Activated CD4-positive, alpha-beta T cell treated with anti-CD3 and anti-CD28 coated beads, Interleukin-10, Interleukin-2, amounts not matched to agents 100 ng/mL and 50 ng/mL, durations not matched to agents 16 hours and 8 hours (primary cell): ENCODE measurements around the gene ADAMTS9.

Experiments
- DNase-seq: peaks from one replicate; pipeline ENCODE4 v3.0.0-alpha.2; 2020

Gene ADAMTS9

DNA sequence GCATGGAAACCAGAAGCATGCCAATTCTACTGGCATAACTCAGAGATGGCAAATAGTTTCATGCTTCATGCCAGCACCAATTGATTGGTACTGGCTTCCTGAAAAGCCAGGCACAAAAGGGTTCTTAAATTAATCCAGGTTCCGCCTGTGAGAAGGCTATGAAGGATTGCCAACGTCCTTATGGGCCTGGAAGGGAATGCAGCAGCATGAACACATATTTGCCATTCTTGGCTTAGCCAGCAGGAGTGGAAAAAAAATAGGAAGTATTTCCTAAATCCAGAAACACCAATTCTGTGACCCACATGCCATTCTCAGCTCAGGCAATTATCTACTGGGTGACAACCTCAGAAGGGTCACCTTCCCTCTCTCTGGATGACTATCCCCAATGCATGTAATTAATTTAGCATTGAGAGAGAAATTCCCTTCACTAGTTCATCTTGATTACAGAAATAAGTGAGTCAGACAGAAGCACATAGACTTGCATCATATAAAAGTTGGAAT, 36.0 kb downstream of the ADAMTS9 start:
- no peak for DNase-seq

DNA sequence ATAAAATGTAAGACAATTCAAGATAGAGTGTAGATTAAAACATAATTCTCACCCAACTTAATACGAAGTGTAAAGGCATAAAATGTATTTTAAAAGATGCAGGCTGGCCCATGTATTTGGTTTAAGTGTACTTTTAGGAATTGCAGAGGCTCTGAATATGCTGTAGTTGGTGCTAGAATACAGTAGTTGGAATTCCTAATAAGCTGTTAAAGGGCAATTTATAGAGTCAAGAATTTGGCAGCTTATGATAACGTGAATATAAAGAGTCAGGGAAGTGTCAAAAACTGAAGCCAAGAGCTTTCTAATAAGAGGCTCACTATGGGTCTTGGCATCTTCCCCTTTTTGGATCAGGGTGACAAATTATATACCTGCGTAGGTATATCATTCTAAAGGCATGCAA, 36.5 kb downstream of the ADAMTS9 start:
- DNase-seq, result no peak

DNA sequence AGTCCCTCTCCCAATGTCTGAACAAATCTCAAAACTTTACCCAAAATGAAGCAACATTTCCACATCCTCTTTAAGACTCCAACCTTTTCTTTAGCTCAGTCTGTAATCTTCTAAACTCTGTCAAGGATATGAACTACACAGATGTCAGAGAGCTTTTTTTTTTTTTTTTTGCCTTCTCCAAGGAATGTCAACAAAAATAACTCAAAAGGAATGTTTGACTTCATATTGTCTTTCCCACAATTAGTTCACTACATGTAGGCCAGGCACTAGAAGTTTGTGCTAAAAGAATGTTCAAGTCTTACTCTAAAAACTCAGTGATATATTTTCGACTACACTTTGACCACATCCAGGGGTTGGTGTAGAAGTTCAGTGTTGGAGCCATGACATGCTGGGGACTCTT, 37.1 kb downstream of the ADAMTS9 start:
- no peak for DNase-seq

DNA sequence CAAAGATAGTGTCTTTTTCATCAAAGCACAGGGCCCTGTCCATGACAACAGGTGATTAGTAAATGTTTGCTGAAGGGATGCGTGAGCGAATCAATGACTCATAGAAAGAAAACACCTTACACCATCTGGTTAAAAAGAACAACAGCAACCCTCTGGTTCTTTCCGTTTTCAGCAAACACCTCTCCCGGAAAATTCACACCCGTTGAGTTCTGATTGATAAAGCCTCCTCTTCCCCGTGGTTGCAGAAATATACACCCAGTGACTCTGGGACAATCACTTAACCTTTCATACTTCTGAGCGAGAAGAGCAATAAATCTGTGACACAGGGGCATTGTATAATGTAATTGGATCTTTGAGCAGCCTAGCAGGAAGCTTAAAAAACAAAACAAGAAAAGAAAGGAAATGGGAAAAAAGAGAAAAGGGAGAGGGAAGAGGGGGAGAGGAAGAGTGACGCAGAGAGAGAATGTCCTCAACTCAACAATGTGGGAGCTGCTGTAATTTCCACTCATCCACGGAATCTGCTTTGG, 37.6 kb downstream of the ADAMTS9 start:
- no peak for DNase-seq

DNA sequence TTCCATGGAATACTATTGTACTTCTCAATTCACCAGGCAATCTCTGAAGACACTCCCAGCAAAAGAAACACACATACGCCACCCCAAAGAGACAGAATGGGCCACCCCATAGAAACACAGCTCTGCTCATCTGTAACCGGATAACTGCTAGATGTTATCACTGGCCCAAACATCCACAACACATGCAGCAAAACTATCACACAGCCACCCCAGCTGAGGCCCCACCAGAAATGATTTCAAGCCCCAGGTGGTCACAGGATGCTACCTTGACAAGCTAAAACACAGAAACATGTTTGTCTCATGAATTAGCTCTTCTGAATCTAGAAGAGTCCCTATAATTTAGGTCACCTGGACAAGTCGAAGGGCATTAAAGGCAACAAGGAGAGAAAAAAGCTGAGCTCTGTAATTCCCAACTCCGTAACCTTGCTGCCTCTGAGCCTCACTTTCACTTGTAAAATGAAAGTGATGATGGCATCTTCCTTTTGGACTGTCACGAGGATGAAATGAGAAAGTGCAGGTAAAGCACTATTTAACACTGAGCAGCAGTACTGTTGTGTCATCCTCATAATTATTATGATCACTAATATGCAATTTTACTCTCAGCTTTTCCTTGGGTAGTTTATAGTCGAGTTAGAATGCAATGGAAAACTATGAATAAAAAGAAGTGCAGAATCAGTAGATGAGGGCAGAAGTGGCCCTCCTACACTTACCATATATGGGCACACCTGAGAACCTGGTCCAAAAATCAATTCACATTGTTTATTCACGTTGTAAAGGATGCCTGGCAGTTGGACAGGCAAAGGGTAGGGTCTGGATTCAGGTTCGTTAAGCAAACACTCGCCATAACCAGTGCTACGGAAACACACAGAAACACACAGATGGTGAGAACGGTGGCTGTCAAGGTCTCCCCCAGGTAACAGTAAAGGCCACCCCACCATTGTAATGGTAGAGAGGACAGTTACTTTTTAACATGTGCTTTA, 38.6 kb downstream of the ADAMTS9 start:
- DNase-seq, result no peak

DNA sequence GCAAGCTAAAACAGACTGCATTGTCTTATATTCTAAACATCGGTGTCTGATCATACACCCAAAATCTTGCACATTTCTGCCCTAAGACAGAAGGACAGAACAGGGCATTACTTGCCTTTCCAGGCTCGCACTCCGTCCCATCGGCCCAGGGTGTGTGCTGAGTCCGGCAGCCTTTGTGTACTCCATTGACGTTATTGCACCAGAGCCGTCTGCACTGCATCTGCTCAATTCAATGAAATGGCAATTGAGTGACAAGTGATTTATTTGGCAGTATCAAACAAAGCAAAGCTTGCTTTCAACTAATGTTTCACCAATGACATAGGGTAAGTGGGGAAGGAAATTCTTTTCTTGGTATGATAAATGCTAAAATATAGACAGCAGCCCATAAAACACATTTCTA, 40.0 kb downstream of the ADAMTS9 start:
- no peak for DNase-seq

DNA sequence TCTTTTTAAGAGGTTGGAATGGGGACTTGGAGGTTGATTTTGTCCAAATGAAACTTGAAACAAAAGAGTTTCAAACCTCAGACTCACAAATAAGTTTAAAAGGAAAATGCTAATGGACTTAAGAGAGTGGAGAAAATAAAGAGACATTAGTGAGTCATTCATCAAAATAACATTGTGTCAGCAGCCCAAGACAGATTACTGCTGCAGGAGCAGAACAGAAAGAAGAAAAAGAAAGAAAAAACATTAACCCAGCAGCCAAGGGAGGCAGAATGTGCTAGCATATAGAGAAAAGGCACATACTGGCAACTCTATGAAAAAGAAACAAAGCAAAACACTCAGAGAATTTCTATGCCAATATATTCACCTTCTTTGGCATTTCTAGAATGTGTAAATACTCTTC, 42.6 kb downstream of the ADAMTS9 start:
- no peak for DNase-seq

DNA sequence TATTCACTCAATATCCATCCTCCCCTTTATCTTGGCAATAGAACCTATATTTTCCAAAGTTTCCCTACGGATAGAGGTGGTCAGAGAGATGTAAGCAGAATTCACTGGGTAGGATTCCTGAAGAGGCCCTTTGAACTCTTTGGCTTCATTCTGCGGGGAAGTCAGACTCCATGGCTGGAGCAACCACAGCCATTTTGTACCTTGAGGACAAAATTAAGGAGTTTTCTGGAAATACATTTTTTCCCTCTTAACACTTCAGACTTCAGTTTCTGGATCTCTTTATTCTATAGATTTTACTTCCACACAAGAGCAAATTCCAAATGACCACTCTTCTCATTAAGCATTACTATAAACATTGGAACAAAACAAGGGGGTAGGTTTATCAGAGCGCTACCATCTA, 43.3 kb downstream of the ADAMTS9 start:
- no peak for DNase-seq

DNA sequence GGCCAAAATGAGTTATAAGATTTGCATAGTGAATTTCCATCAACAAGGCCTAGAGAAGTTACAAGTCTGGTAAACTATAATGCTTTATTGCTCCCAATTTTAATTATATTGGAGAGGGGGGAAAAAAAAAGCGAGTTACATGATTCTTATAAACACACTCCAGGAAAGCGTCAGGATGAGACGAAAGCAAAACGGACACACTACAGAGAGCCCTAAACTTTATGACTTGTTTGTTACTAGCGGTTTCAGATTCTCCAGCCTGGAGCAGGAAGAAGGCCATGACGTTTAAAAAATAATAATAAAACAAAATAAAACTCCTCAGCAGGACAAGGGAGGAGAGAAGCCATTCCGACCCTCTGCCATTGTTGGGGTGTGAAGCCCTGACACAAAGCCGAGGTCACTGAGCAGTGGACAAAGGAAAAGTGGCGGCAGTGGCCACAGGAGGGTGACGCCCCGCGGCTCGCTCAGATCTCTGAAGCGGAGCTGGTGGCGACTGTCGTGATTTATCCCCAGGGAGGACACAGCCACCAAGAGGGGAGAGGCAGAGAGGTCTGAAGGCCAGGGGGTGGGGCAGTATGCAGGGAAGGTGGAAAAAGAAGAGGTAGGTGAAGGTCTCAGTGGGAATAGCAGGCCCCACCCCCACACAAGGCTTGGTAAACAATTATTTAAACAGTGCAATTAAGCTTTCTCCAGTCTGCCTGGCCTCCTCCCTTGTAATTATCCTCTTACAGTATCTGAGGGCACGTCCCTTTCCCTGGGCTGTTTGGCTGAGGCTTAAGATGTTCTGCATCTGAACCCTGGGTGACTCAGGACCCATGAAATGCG, 45.3 kb downstream of the ADAMTS9 start:
- no peak for DNase-seq

DNA sequence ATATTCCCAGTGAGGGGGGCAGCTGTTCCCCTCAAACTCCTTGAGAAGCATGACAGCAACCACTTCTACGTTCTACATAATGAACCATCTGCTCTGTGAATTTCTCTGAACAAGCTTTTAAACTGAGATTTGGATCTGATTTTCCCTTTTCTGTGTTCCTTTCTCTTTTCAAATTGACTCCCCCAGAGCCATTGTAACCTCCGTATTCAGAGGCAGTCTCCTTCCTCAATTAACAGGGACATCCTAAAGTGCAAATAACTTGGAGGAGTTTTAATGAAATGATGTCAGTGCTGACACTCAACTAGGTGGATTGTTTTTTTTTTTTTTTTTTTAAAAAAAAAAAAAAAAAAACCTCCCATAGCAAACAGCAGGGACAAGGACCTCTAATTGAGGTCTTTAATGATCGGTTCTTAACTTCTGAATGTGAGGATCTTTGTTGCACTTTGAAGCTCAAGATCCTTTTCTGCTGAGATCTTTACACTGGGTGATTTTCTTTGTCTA, 48.8 kb downstream of the ADAMTS9 start:
- DNase-seq, result no peak

DNA sequence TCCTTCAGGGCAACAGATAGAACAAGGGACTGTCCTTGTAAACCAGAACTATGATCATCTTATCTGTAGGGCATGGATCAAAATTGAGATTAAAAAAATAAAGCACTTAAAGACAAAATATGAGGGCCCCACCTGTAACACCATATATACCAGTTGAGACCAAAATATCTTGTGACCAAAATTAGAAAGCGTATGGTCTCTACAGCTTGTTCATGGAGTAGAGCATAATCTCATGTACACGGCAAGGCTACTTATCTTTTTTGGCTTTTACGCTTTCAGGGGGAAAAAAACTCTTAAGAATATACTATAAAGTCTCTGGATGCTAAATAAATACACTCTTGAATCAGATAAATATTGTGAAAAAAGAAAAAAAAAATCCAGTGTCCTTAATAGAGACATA, 49.3 kb downstream of the ADAMTS9 start:
- DNase-seq, result no peak

DNA sequence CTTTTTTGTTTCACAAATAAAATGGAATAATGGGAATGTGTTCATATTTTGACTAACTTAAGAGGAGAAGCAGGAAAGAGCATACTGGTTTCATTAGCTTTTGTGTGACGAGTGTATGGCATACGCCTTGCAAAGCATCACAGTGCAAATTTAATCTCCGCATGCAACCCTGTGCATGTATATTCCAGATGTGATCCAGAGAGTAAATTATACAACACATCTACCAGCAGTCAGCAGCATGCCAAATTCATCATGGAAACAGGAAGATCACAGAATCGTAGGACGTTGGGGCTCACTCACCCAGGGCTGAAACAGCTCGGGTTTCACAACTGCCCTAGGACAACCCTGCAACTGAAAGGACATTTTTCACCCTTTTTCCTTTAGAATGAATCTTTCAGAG, 53.4 kb downstream of the ADAMTS9 start:
- no peak for DNase-seq

DNA sequence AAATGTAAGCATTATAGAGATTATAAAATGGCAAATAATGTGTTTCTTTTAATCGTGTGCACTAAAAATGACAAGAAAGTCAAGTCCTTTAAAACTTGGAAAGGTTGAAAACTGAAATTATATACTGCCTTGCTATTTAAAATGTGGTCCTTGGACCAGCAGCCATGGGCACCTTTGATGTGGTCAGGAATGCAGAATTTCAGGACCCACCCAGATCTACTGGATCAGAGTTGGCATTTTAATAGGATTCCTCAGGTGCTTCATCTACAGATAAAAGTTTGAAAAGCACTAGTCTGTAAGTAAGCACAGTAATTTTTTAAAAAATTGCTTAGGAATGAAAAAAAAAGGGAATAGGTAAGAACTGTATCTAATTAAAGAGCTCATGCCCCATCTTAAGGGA, 55.8 kb downstream of the ADAMTS9 start:
- no peak for DNase-seq

DNA sequence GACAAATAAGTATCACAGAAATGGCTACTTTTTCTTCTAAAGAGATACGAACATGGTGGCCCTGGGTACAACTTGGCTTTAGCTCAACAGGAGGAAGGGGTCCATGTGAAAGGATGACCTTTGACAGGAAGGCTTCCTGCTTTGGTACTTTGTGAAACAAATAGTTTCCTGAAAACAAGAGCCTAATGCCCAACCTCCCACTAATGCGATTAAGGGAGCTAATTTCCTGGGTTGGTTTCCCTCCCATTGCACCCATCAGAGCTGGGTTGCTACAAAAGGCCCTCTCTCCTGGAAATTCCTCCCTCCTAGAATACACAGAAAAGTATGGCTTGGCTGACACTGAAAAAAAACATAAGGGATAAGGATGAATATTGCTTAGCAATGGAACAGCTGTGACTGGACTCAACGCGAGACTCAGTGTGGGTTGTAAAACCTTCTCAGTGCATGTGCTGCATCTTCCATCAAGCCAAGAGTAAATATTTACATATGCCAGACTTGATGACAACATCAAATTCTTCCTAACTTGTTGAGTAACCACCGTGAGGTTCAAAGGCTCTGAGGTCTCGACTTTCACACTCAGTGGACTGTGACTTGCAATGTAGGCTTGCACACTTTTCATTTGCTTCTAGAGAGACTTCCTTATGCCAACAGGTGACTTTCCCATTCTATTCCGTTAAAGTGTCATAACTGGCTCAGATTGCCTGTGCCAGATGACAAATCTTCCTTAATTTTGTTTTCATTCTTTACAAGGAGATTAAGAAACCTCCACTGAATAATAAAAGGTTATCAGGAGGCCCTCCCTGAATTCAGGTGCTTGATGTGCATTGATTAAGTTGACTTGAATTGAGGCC, 60.1 kb downstream of the ADAMTS9 start:
- DNase-seq, result no peak

DNA sequence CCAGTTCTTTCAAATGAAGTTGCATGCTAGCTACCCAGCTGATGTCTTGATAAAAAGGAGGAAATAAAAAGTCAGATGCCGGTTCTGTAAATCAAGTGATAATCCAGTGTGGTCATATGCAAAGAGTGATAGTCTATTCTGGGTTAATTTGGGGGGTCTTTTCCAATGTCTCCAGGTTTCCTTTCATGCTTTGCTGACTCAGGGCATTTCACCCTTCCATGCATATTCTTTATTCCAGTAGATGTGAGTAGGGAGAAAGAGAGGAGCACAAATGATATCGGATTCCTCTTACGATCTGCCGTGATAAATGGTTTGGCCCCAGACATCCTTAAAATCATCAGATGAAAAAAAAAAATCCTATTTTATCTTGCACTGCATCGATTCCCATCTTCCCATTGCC, 60.8 kb downstream of the ADAMTS9 start:
- DNase-seq, result no peak

DNA sequence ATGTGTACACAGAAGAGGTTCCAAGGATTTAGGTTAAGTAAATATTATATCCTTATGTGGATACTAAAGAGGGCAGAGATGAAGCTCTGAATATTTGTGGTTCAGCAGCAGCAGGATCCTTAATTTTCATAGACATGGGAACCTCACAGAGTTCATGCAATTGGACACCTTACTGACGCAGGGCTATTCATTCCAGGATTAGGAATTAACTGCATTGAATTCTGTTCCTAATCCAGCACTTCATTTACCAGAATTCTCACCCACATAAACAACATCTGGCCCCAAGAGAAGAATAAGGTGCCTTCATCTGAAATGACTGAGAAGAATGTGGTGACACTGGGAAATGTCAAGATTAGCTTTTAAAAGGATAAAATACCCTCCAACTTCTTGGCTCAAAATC, 62.4 kb downstream of the ADAMTS9 start:
- DNase-seq, result no peak

DNA sequence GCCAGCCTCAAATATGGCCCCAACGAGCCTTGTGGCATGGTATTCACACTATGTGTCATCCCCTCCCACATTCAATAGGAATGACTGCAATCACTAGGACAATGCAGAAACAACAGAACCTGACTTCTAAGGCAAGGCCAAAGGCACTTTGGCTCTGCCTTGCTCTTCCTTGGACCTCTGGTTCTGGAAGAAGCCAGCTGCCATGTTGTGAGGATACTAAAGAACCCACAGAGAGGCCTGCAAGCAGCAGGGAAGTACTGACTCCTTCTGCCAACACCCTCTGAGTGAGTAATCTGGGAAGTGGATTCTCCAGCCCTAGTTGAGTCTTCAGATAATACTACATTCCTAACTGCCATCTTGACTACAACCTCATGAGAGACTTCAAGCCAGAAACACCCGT, 64.7 kb downstream of the ADAMTS9 start:
- DNase-seq, result no peak

DNA sequence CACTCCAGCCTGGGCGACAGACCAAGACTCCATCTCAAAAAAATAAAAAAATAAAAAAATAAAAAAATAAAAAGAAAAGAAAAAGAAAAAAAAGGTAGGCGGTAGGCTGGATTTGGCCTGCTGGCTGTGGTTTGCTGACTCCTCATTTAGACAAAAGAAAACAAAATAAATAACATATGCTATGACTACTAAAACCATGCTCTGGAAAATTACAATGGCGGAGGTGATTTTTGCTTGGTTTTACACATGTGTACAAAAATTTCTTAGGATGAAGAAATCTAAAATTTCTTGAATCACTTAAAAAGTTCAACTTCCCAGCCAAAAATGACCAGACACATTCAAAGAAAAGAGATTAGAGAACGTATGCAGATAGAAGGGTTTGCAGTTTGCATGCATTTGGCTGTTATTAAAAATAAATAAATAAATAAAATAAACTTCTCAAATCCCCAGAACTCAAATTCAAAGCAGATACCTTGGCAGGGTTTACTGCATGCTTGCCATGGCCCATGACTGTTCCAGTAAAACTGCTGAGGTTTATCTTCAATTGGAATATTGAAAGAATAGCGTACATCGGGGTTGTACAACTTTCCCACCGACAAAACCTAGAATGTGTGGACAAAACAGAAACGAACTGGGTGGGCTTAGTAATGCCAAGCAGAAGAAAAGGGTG, 65.9 kb downstream of the ADAMTS9 start:
- no peak for DNase-seq

DNA sequence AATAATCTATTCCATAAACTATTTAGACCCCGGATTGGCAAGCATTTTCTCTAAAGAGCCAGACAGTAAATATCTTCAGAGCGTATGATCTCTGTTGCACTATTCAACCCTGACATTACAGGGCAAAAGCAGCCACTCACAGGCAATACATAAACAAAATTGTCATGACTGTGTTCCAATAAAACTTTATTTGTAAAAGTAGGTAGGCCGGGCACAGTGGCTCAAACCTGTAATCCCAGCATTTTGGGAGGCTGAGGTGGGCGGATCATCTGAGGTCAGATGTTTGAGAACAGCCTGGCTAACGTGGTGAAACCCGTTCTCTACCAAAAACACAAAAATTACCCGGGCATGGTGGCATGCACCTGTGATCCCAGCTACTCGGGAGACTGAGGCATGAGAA, 66.5 kb downstream of the ADAMTS9 start:
- DNase-seq, result no peak

DNA sequence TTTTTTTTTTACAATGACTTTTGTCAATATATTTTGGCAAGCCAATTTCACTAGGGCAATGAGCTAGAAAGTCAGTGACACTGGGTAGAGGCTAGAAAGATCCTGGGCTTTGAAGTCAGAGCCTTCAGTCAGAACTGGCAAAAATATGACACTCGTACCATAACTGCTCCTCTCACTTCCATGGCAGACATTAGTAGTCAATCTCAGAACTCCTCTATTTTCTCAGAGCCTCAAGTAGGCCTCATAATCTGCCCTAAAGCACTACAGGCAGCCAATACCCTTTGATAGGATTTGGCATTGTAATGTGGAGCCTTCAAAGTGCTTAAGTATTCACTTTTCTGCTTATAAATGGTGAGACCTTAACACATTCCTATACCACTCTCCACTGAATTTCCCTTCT, 67.8 kb downstream of the ADAMTS9 start:
- no peak for DNase-seq

DNA sequence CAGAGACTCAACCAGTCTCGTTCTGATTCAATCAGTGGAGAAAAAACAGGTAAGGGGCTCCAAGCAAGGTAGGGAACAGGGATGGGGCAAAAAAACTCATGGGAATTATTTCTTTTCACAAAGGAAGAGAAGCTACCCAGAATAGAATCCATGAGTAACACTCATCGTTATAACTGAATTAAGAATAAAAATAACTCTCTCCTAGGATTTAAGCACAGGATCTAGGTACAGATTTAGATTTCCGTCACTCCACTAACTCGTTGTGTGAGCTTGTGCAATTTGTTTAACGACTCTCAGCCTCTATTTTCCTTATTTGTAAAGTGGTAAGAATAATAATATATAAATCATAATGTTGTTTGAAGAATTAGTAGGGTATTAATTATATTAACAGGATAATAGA, 68.6 kb downstream of the ADAMTS9 start:
- DNase-seq, result no peak

DNA sequence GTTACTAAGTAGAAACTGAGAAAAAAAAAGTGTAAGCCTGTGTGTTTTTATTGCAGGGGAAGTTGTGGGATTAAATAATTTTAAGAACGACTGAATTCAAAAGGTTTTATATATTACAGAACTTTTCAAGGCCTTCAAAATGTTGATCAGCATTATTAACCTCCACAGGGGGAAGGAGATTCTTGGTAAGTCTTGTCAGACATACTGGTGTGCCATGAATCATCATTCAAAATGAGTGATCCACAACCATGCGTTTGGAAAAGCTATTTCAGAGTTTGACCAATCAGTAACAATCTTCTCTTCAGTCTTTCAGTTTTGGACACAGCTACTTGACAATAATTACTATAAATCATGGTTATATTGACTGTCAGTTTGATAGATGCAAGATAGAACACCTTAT, 70.2 kb downstream of the ADAMTS9 start:
- no peak for DNase-seq
